ENCODE data around the gene YIPF1.

DNA sequence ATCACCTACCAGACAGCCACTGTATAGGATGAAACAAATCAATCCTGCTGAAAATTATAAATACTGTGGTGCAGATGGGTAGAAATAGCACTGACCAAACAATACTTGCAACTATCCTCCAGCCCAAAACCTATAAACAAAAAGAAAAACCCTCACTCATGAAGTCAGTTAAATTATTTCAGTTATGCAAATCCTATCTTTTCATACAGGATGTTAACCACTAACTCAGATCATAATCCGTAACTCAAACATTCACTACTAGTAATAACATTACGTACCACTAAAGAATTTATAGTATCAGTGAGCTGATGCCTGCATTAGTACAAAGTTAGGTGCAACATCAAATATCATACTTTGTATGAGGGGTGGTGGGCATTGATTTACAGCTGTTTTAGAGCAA is 54.1 kb downstream of the YIPF1 start:
- TF ChIP-seq, protein P1, sequence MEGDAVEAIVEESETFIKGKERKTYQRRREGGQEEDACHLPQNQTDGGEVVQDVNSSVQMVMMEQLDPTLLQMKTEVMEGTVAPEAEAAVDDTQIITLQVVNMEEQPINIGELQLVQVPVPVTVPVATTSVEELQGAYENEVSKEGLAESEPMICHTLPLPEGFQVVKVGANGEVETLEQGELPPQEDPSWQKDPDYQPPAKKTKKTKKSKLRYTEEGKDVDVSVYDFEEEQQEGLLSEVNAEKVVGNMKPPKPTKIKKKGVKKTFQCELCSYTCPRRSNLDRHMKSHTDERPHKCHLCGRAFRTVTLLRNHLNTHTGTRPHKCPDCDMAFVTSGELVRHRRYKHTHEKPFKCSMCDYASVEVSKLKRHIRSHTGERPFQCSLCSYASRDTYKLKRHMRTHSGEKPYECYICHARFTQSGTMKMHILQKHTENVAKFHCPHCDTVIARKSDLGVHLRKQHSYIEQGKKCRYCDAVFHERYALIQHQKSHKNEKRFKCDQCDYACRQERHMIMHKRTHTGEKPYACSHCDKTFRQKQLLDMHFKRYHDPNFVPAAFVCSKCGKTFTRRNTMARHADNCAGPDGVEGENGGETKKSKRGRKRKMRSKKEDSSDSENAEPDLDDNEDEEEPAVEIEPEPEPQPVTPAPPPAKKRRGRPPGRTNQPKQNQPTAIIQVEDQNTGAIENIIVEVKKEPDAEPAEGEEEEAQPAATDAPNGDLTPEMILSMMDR (IDR thresholded peaks at IDR 0.05), result no peak
- no peak for TF ChIP-seq POLR2A (IDR thresholded peaks at IDR 0.05)

All from suprapubic skin (tissue), 3 donors.